Endothelial cell of hepatic sinusoid (primary cell): Measurements from ENCODE around the gene DUS1L.

Experiments
- in situ Hi-C: cut with HindIII; loops from 2 replicates; pipeline ENCODE4 v1.10.0; 2017; ENCODE audit warnings: low sequenced_read_pairs

DUS1L gene

DNA sequence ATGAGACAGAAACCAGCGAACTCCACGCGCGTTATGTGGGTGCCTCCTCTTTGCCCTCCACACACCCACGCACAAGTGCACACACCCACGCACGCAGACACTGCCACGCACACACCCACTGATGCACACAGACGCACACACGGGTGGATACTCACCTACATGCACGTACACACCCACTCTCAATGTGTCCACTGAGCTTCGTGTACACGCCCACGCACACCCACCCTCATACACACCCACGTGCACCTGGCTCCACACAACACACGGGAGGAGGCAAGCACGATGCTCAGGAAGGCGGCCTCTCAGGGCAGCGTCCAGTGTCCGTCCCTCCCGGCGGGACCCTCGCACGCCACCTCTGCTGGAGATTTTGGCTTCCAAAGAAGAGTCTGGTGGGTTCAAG is 18.2 kb downstream of the DUS1L start:
- in situ Hi-C loops, result no loop called here

DNA sequence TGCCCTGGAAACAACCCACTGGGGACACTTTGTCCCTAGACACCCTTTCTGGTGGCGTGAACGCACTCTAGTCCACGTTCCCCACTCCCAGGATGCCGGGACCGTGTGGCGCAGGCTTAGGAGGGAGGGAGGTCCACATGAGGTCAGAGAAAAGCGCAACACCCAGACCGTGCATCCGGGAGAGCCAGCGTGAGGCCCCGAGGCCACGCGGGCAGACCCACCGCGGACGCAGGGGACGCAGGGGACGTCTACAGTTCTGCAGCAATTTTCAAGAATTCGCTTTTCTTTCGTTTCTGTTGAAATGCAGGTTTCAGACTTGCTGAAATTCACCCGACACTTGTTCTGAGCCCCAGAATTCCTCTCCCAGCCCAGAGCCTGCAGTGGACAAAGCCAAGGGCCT is 18.7 kb downstream of the DUS1L start:
- in situ Hi-C loops, result no loop called here

DNA sequence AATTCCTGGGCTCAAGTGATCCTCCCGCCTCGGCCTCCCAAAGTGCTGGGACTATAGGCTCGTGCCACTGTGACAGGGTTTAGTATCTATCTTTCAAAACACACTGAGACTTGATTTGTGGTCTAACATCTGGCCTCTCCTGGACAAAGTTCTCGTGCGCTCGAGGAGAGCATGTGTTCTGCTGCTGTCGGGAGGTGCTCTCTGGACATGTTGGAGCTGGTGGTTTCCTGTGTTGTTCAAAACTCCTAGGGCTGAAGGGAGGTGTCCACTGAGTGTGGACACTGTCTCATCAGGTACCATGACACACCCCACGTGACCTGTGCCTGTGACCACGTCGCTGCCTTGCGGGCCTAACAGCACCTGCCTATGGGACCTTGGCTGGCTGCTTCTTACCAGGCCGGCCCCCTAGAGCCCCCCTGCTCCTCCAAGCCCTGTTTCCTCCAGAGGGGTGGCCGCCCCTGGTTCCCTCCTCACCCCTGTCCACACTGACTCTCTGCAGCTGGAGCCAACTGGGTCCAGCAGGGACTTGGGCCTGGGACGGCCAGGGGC is 19.6 kb downstream of the DUS1L start:
- in situ Hi-C loops, result no loop called here

GRCh38 chr17:82043507-82043906 is 22.1 kb downstream of the DUS1L start:
- in situ Hi-C loops, result no loop called here

- in situ Hi-C loops, result no loop called here
Observed at GRCh38 chr17:82042649-82043048, 23.0 kb downstream of the DUS1L start.

DNA sequence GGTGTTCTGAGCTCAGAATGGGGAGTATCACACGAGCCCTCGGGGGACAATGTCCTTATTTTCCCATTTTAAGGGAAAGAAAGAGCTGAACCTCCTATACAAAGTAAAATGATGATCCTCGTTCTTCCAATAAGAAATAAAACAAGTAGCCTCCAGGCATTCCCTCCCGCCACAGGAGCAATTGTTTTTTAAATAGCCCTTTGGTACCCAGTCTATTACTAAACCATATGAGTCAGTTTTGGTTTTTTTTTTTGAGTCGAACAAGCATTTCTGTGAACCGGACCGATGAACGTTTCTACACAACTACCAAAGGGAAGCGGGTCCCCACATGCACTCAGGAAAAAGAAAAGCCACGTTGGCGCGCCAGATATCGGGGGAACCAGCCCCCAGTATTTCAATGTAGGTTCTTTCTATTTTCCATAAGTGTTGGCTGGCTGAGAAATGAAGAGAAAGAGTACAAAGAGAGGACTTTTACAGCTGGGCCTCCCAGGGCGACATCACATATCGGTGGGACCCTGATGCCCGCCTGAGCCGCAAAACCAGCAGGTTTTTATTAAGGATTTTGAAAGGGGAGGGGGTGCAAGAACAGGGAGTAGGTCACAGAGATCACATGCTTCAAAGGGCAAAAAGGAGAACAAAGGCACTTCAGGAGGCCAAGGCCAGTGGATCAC is 24.3 kb downstream of the DUS1L start:
- in situ Hi-C loops, result no loop called here

DNA sequence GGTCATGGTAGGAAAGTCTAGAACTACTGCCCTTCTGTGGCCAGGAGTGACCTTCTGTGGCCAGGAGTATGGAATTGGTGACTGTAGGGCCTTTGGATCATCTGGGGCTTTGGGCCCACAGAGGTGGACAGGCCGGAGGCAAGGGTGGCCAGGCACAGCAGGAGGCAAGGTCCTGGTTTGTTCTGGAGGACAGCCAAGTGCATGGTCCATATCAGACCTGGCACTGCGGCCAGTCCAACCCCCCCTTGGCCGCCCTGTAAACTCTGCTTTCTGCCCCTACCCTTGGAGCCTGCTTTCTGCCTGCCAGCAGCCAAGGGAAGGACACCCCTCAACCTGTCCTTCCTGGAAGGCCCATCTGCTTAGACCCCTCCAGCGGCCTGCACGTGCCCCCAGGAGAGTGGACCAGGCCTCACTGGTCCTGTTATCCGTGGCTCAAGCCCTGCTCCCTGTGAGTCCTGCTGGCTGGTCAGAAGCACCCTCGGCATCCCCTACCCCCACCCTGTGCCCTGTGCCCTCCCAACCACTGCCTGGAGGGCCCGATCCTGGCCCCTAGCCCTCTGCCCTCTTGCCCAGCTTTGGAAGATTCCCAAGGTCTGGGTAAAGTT is 25.8 kb downstream of the DUS1L start:
- in situ Hi-C loops, result loop anchor here (10.0 kb wide), 3 partner anchors 65 to 295 kb away; partner anchors contain the start of genes ASPSCR1, CSNK1D and SECTM1

DNA sequence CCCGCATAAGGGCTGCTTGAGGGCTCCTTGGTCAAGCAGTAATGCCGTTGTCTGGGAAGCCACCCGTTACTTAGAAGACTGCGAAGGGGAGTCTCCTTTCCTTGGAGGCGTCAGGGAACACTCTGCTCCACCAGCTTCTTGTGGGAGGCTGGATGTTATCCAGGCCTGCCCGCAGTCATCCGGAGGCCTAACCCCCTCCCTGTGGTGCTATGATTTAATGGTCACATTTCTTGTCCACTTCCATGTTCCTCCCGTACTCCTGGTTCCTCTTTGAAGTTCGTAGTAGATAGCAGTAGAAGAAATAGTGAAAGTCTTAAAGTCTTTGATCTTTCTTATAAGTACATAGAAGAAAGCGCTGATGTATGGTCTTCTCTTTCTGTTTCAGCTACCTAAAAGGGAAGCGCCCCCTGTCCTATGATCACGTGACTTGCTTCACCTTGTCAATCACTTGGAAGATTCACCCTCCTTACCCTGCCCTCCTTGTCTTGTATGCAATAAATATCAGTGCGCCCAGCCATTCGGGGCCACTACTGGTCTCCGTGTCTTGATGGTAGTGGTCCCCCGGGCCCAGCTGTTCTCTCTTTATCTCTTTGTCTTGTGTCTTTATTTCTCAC is 26.7 kb downstream of the DUS1L start:
- in situ Hi-C loops, result loop anchor here (10.0 kb wide), 3 partner anchors 64 to 296 kb away; partner anchors contain the start of genes ASPSCR1, CSNK1D and SECTM1

DNA sequence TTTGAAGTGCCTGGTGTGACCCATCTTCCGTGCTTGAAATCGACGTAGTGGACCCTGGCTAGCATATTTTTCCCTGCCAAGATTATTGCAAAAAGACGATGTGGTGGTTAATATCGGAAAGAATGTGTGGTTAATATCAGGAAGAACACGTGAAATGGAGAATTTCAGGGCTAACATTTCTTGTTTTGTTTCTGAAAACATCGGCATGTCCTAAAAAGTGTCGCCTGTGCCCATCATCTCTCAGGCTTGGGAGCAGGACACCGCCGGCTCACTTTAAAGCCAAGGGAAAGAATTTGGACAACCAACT is 27.8 kb downstream of the DUS1L start:
- in situ Hi-C loops, result loop anchor here (10.0 kb wide), 3 partner anchors 63 to 297 kb away; partner anchors contain the start of genes ASPSCR1, CSNK1D and SECTM1

DNA sequence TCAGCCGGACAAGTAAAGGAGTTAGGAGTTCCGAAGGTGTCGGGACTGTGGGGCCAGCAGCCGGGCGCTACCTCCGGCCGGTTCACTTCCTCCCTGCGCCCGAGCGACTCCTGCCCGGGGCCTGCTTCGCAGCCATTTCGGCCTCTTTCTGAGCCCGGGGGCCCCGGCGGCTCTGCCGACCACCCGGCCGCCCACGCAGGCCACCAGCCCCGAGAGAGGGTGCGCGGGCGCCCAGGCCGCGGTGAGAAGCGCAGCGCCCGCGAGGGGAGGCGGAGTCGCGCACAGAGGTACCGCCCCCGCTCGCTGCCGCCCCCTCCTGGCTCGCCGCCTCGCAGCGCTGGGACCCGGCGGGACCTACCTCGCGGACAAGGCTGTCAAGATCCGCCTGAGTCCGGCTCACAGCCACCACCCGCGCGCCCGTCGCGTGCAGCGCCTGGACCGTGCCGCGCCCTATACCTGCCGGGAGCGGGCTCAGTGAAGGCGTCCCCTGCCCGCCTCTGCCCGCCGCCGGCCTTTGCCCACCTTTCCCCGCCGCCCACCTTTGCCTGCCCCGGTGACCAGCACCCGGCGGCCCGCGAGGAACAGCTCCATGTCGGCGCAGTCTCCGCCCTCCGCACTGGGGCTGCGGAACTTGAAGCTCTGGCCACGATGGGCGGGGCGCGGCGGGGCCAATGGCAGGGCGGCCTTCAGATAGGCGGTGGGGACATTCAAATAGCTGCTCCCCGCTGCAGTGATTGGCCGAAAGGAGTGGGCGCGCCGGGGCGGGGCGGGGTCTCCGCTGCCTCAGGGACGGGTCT is 28.3 kb downstream of the DUS1L start, which contains the start of gene DCXR:
Gene DCXR (minus strand): TSS at position 606 of the 797 bp plus-strand sequence. CDS start 15 bp downstream, at position 591.
- in situ Hi-C loops, result loop anchor here (10.0 kb wide), 3 partner anchors 62 to 298 kb away; partner anchors contain the start of genes ASPSCR1, CSNK1D and SECTM1

- in situ Hi-C loops, result loop anchor here (10.0 kb wide), 3 partner anchors 62 to 298 kb away; partner anchors contain the start of genes ASPSCR1, CSNK1D and SECTM1
Observed at GRCh38 chr17:82036634-82037091, 28.9 kb downstream of the DUS1L start.

DNA sequence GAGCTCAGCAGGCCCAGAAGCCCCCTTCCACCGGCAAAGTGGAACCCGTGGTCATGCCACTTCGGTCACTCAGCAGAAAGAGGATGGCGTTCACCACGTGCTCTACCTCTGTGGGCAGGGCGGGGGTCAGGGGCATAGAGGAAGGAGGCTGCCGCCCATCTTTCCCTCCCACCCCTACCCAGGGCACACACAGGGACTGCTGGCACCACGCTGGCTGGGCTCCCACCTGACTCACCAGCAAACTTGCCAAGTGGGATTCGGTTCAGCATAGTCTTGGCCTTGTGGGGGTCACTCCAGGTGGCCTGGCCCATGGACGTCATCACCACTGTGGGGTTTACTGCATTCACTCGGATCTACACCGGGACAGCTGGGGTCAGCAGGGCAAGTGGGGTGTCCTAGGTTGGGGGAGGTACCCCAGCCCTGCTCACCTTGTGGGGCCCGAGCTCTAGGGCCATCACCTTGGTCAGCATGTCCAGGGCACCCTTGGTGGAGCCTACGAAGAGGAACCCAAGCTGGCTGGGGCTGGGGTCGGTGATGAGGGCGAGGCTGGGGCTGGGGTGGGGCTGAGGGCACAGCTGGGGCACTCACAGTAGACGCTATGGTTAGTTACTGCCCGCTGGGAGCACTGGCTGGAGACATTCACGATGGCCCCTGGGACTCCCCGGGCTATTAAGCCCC is 29.5 kb downstream of the DUS1L start:
- in situ Hi-C loops, result loop anchor here (10.0 kb wide), 3 partner anchors 61 to 299 kb away; partner anchors contain the start of genes ASPSCR1, CSNK1D and SECTM1

DNA sequence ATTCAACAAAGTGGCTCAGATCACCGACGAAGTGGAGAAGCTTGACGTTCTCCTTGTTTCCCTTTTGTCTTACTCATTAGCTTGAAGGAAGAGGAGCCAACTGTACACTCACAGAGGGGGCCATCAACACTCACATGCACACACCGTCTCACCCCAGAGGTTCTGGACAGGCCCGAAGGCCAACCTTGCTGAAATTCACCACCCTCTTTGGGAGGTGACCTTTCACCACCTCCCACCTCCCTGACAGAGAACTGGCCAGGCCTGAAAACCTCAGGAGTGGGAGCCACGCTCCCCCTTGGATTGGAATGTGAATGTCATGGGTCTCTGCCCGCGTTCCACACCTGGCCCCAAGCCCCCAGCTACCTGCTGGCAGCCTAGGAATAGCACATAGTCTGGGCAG is 30.1 kb downstream of the DUS1L start:
- in situ Hi-C loops, result loop anchor here (10.0 kb wide), 3 partner anchors 61 to 299 kb away; partner anchors contain the start of genes ASPSCR1, CSNK1D and SECTM1

- in situ Hi-C loops, result loop anchor here (10.0 kb wide), 3 partner anchors 60 to 300 kb away; partner anchors contain the start of genes ASPSCR1, CSNK1D and SECTM1
Observed at GRCh38 chr17:82034371-82035011, 31.1 kb downstream of the DUS1L start.

DNA sequence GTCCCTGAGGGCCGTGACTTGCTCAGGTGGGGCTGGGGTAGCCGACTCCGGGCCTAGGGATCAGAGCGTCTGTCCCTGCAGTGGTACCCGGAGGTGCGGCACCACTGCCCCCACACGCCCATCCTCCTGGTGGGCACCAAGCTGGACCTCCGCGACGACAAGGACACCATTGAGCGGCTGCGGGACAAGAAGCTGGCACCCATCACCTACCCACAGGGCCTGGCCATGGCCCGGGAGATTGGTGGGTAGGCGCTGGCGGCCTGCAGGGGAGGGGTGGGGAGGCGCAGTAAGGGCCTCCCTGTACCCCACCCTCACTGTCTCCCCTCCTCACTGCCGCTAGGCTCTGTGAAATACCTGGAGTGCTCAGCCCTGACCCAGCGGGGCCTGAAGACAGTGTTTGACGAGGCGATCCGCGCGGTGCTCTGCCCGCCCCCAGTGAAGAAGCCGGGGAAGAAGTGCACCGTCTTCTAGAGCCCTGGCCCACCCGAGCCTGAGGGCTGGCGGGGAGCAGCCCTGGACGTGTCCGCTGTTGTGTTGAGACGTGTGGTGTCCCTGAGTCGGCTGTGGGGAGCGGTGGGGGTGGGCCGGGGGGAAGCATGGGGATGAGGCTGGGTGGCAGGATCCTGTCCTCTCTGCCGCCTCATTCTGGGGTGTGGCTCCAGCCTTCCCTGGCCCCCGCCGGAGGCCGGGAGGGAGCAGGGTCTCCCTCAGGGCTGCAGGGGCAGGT is 32.1 kb downstream of the DUS1L start:
- in situ Hi-C loops, result loop anchor here (10.0 kb wide), 3 partner anchors 59 to 301 kb away; partner anchors contain the start of genes ASPSCR1, CSNK1D and SECTM1

DNA sequence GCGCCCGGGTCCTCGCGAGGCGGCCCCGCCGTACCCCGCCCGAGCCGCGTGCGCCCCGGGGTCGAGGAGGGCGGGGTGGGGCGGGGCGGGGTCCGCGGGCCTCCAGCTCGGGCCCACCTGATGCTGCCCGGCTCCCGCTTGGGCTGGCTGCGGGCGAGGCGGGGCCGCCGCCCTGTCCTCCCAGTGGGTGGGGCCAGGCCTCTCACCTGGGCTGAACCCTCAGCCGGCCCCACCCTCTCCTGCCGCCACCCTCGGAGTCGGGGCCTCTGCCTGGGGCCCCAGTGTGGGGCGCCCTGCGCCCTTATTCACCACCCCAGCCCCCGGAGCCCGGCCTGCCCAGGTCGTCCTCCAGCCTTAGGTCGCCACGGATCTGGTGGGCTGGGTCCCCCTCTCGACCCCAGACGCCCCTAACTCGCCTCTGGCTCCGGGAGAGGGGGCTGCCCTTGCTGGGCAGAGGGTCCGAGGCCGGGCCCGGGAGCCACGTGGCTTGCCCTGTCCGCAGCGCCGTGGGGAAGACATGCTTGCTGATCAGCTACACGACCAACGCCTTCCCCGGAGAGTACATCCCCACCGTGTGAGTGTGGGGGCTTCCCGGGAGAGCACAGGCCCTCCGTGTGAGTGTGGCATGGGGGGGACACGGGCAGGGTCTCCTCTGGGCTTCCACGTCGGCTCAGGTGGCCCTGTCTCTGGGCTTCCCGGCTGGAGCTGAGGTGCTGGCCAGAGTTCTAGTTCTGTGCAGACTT is 33.5 kb downstream of the DUS1L start:
- in situ Hi-C loops, result loop anchor here (10.0 kb wide), 3 partner anchors 57 to 303 kb away; partner anchors contain the start of genes ASPSCR1, CSNK1D and SECTM1

GRCh38 chr17:82031303-82031884 is 34.2 kb downstream of the DUS1L start, which contains the start of gene RAC3:
TSS of gene RAC3 (plus strand) at chr17:82031678. CDS start at chr17:82031762, 84 bp downstream.
- in situ Hi-C loops, result loop anchor here (10.0 kb wide), 3 partner anchors 57 to 303 kb away; partner anchors contain the start of genes ASPSCR1, CSNK1D and SECTM1
